HCT116 (cell line): ENCODE measurements around the gene PIK3C2A. TPM values are rescaled to one million over a fixed set of nuclear protein-coding genes. Genes with fewer than 3 reads are reported as not detected.
"Not testable (repeated sequence)": the region's sequence is repeated elsewhere in the genome, so short reads cannot be mapped to it uniquely, and the experiment has no call there.

Experiments
- ATAC-seq: fragments of 200-7000 bp; cut with Tn5 transposase; 2 replicates; pipeline ENCODE4 v1.9.1; 2020; ENCODE audit warnings: mild to moderate bottlenecking, moderate library complexity
- BruUV-seq: library from RNA; stranded (reverse); fragments of 400-500 nt; replicated peaks from 2 replicates; lab custom pipeline; 2021; lab: Mats Ljungman, UMichigan
- CTCF ChIA-PET: fragments of 300-600 bp; sonication (Branson Sonifier 250); formaldehyde crosslinking; loops from one replicate; lab custom pipeline; 2021; ENCODE audit warnings: antibody characterized with exemption; lab: Charles Lee
- POLR2A ChIA-PET: fragments of 300-600, 350-600 bp; sonication (Branson Sonifier 250); formaldehyde crosslinking; loops from one replicate; lab custom pipeline; 2021; ENCODE audit warnings: antibody characterized with exemption; lab: Charles Lee
- RAD21 ChIA-PET, 2 experiments: fragments of 300-600 bp; sonication (Branson Sonifier 250); formaldehyde crosslinking; loops; one replicate each; lab custom pipeline; 2023; ENCODE audit warnings: low total read pairs in 2 of 2; ENCODE audit not compliant: uncharacterized antibody in 2 of 2, unreplicated experiment in 2 of 2, low non-redundant PET in 1 of 2; lab: Charles Lee
- DNase-seq: peaks from one replicate; pipeline ENCODE4 v3.0.0-alpha.2; 2010; ENCODE audit warnings: low read depth, low spot score
- H2AFZ ChIP-seq: fragments of 200-600 bp; shearing (Covaris generic), sonication (generic); 2 replicates; pipeline ENCODE4 v1.6.1; 2017; ENCODE audit warnings: low read depth, mixed run types, mixed read lengths, antibody characterized with exemption, low read length; ENCODE audit not compliant: poor library complexity, severe bottlenecking
- H3K27ac ChIP-seq: 2 replicates; pipeline ENCODE4 v1.5.1; 2012; ENCODE audit warnings: low read depth, low read length
- H3K27me3 ChIP-seq: fragments of 200-600 bp; sonication (generic); 2 replicates; pipeline ENCODE4 v1.6.1; 2016; ENCODE audit warnings: mixed run types, low read length, mixed read lengths; ENCODE audit not compliant: insufficient read depth
- H3K36me3 ChIP-seq, 2 experiments: fragments of 200-500 bp in 1 of 2; fragments of 200-600 bp in 1 of 2; sonication (Bioruptor generic) in 1 of 2; sonication (generic) in 1 of 2; 2 replicates each; pipeline versions ENCODE4 v1.5.1 to v1.6.1; 2014 to 2016; ENCODE audit warnings: low read length in 2 of 2, inconsistent platforms in 1 of 2, mixed read lengths in 1 of 2, mixed run types in 1 of 2; ENCODE audit not compliant: insufficient read depth in 2 of 2, control insufficient read depth in 1 of 2
- H3K4me1 ChIP-seq, 2 experiments: fragments of 200-600 bp in 1 of 2; sonication (generic) in 1 of 2; 2 replicates each; pipeline versions ENCODE4 v1.5.1 to v1.6.1; 2012 to 2017; ENCODE audit warnings: low read length in 2 of 2, inconsistent platforms in 1 of 2, mild to moderate bottlenecking in 1 of 2, mixed read lengths in 1 of 2, mixed run types in 1 of 2, moderate library complexity in 1 of 2; ENCODE audit not compliant: insufficient read depth in 2 of 2, control insufficient read depth in 1 of 2
- H3K4me2 ChIP-seq: fragments of 200-600 bp; sonication (generic); 2 replicates; pipeline ENCODE4 v1.6.1; 2017; ENCODE audit warnings: mixed run types, low read length, mixed read lengths
- H3K4me3 ChIP-seq, 2 experiments: fragments of 200-600 bp in 1 of 2; sonication (generic) in 1 of 2; replicated peaks in 1 of 2; 2 replicates each; pipeline ENCODE4 v1.5.1; 2011 to 2016; ENCODE audit warnings: low read length in 2 of 2, control low read depth in 1 of 2, low read depth in 1 of 2, mild to moderate bottlenecking in 1 of 2, mixed read lengths in 1 of 2, mixed run types in 1 of 2
- H3K79me2 ChIP-seq: fragments of 200-600 bp; sonication (generic); 2 replicates; pipeline ENCODE4 v1.6.1; 2017; ENCODE audit warnings: mild to moderate bottlenecking, mixed run types, low read length, moderate library complexity, mixed read lengths; ENCODE audit not compliant: insufficient read depth
- H3K9ac ChIP-seq: fragments of 200-600 bp; sonication (generic); 2 replicates; pipeline ENCODE4 v1.6.1; 2016; ENCODE audit warnings: low read length, mixed read lengths
- H3K9me2 ChIP-seq: fragments of 200-600 bp; sonication (generic), shearing (Covaris generic); 2 replicates; pipeline ENCODE4 v1.6.1; 2017; ENCODE audit warnings: mixed run types, mild to moderate bottlenecking, moderate library complexity; ENCODE audit not compliant: insufficient read depth
- H3K9me3 ChIP-seq, 2 experiments: fragments of 200-500 bp in 1 of 2; fragments of 200-600 bp in 1 of 2; sonication (Bioruptor generic) in 1 of 2; sonication (generic) in 1 of 2; 2 replicates each; pipeline ENCODE4 v1.6.1; 2014 to 2017; ENCODE audit warnings: low read length in 2 of 2, mixed read lengths in 2 of 2, inconsistent platforms in 1 of 2, low read depth in 1 of 2, mild to moderate bottlenecking in 1 of 2, mixed run types in 1 of 2, moderate library complexity in 1 of 2; ENCODE audit not compliant: control insufficient read depth in 1 of 2, insufficient read depth in 1 of 2
- H4K20me1 ChIP-seq: fragments of 200-600 bp; sonication (generic), shearing (Covaris generic); 2 replicates; pipeline ENCODE4 v1.6.1; 2017; ENCODE audit warnings: mixed run types, mild to moderate bottlenecking, moderate library complexity; ENCODE audit not compliant: insufficient read depth
- ATF3 ChIP-seq: IDR thresholded peaks from 2 replicates; pipeline ENCODE4 v1.6.1; 2012
- CBX3 ChIP-seq: IDR thresholded peaks from 2 replicates; pipeline ENCODE4 v1.6.1; 2012; ENCODE audit warnings: low read depth
- ELF1 ChIP-seq: IDR thresholded peaks from 2 replicates; pipeline ENCODE4 v1.6.1; 2012; ENCODE audit warnings: low read depth, borderline replicate concordance
- EZH2phosphoT487 ChIP-seq: fragments of 200-600 bp; IDR thresholded peaks from 2 replicates; pipeline ENCODE4 v1.6.1; 2018; ENCODE audit warnings: antibody characterized with exemption, borderline replicate concordance
- FOSL1 ChIP-seq: IDR thresholded peaks from 2 replicates; pipeline ENCODE4 v1.6.1; 2012; ENCODE audit warnings: low read depth
- POLR2A ChIP-seq: IDR thresholded peaks from 2 replicates; pipeline ENCODE4 v1.7.0; 2011; ENCODE audit warnings: borderline replicate concordance; ENCODE audit not compliant: insufficient read depth, insufficient read length; ENCODE audit errors: extremely low read depth
- POLR2AphosphoS5 ChIP-seq: IDR thresholded peaks from 2 replicates; pipeline ENCODE4 v1.6.1; 2011; ENCODE audit warnings: mild to moderate bottlenecking, low read depth, low read length, moderate library complexity
- RAD21 ChIP-seq: IDR thresholded peaks from 2 replicates; pipeline ENCODE4 v1.6.1; 2012; ENCODE audit warnings: low read depth, mild to moderate bottlenecking
- REST ChIP-seq: IDR thresholded peaks from 2 replicates; pipeline ENCODE4 v1.6.1; 2012; ENCODE audit warnings: low read depth
- SIN3A ChIP-seq: IDR thresholded peaks from 2 replicates; pipeline ENCODE4 v1.6.1; 2012; ENCODE audit warnings: low read depth
- SP1 ChIP-seq: IDR thresholded peaks from 2 replicates; pipeline ENCODE4 v1.6.1; 2012; ENCODE audit warnings: low read depth
- SRF ChIP-seq: IDR thresholded peaks from 2 replicates; pipeline ENCODE4 v1.6.1; 2012; ENCODE audit warnings: low read depth
- YY1 ChIP-seq: IDR thresholded peaks from 2 replicates; pipeline ENCODE4 v1.6.1; 2011; ENCODE audit warnings: low read length, low read depth, moderate library complexity, mild to moderate bottlenecking; ENCODE audit not compliant: insufficient replicate concordance; ENCODE audit errors: extremely low read depth
- ZFX ChIP-seq: fragments of 450-650 bp; IDR thresholded peaks from 2 replicates; pipeline ENCODE4 v1.6.1; 2017
- ZNF274 ChIP-seq: fragments of 200-500 bp; sonication (Bioruptor generic); IDR thresholded peaks from 2 replicates; pipeline ENCODE4 v1.6.1; 2014; ENCODE audit warnings: mild to moderate bottlenecking, low read depth, low read length, inconsistent platforms
- intact Hi-C: fragments of 100-400 bp; cut with micrococcal nuclease; formaldehyde crosslinking; loops from 2 replicates; pipeline ENCODE4 v1.10.0; 2022
- total RNA-seq: library from RNA; stranded (reverse); gene quantifications from one replicate; pipeline ENCODE4 v1.2.1, GENCODE V29; 2021; ENCODE audit not compliant: unreplicated experiment
- TF ChIP-seq, protein P1 (sequence below): IDR thresholded peaks from 2 replicates; pipeline ENCODE4 v1.6.1; 2011; ENCODE audit warnings: mild to moderate bottlenecking, low read length, moderate library complexity; ENCODE audit not compliant: insufficient replicate concordance; ENCODE audit errors: extremely low read depth

PIK3C2A gene
- total RNA-seq, 1 experiment from 2014 or later = 51.6 TPM

DNA sequence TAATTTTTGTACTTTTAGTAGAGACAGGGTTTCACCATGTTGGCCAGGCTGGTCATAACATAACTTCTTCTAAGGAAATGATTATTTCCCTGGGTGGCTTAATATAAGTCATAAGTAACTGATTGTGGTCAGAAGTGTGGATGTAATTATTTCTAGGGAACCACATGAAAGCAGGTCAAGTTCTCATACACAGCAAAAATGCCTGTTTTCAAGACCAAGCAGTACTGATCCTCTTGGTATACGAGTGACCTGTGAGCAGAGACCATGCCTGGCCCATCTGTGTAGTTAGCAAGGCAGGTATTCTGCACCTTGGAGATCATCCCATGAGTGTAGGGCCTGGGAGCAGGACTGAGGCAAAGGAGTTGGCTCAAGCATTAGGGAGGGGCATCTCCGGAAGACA is 36.3 kb upstream of the PIK3C2A start:
- Histone ChIP-seq H3K4me2 (no peak overlapping the region), H4K20me1 (no peaks in the 10 kb centered on the region), H3K9me3 (no peaks in the 10 kb centered on the region), H3K27ac (no peak overlapping the region), H2AFZ (no peak overlapping the region), H3K4me1 (no peaks in the 10 kb centered on the region), H3K27me3 (no peaks in the 10 kb centered on the region), H3K4me3 (no peak overlapping the region), H3K36me3 (no peaks in the 10 kb centered on the region), H3K9me2 (no peaks in the 10 kb centered on the region), H3K79me2 (no peaks in the 10 kb centered on the region), H3K9ac (no peak overlapping the region)
- ATAC-seq (no peak), DNase-seq (no peak)
- CTCF ChIA-PET = no interaction called here
- RAD21 ChIA-PET = no interaction called here
- TF ChIP-seq FOSL1 (no peak), POLR2AphosphoS5 (no peak), ATF3 (no peak), ZFX (no peak), SP1 (no peak), EZH2phosphoT487 (no peak), SRF (no peak), RAD21 (no peak), REST (no peak), SIN3A (no peak), POLR2A (no peak), ELF1 (no peak), CBX3 (no peak), ZNF274 (no peak), YY1 (no peak)
- TF ChIP-seq, protein P1, sequence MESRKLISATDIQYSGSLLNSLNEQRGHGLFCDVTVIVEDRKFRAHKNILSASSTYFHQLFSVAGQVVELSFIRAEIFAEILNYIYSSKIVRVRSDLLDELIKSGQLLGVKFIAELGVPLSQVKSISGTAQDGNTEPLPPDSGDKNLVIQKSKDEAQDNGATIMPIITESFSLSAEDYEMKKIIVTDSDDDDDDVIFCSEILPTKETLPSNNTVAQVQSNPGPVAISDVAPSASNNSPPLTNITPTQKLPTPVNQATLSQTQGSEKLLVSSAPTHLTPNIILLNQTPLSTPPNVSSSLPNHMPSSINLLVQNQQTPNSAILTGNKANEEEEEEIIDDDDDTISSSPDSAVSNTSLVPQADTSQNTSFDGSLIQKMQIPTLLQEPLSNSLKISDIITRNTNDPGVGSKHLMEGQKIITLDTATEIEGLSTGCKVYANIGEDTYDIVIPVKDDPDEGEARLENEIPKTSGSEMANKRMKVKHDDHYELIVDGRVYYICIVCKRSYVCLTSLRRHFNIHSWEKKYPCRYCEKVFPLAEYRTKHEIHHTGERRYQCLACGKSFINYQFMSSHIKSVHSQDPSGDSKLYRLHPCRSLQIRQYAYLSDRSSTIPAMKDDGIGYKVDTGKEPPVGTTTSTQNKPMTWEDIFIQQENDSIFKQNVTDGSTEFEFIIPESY = no peak
- intact Hi-C loops = no loop called here
- POLR2A ChIA-PET = no interaction called here
- no TSS peak for BruUV-seq

- H3K4me3 ChIP-seq, POLR2A ChIA-PET, H3K4me1 ChIP-seq, DNase-seq, H3K27me3 ChIP-seq, H3K9ac ChIP-seq, H3K79me2 ChIP-seq, BruUV-seq, ATAC-seq, H3K9me2 ChIP-seq, H3K4me2 ChIP-seq, H3K9me3 ChIP-seq, H3K36me3 ChIP-seq, H2AFZ ChIP-seq, H4K20me1 ChIP-seq, H3K27ac ChIP-seq, RAD21 ChIA-PET: not testable (repeated sequence)
- intact Hi-C loops = loop anchor here (1.0 kb wide), 1 partner anchor 35 kb away; no protein-coding TSS in a partner anchor
- CTCF ChIA-PET = interaction anchor here (1.9 kb wide), 1 partner anchor 13 kb away, joined by 6 read pairs; no protein-coding TSS in a partner anchor
These were observed 35.2 kb upstream of the PIK3C2A start for GRCh38 chr11:17242954-17243353.
